ENCODE measurements around the gene RPL10. TPM values are rescaled to one million over a fixed set of nuclear protein-coding genes. Genes with fewer than 3 reads are reported as not detected.
A peak's percentile ranks its signal among the peaks of the same experiment; 100 is the strongest.

The RPL10 gene
- total RNA-seq, 1 experiment from 2014 or later, result 3,401 TPM

GRCh38 chrX:154426916-154427770, 29.0 kb downstream of the RPL10 start:
- Histone ChIP-seq H3K4me3 (ENCODE audit: low read length) (no peak overlapping the region), H4K20me1 (ENCODE audit: low read length) (no peaks in the 10 kb centered on the region), H3K79me2 (ENCODE audit: low read length) (peaks cover 27% of the 10 kb centered on the region), H3K9me2 (replicated peaks; ENCODE audit: low read length) (no peaks in the 10 kb centered on the region), H3K9ac (ENCODE audit: low read length) (no peak overlapping the region), H3F3A (ENCODE audit: low read length, unreplicated experiment) (no peaks in the 10 kb centered on the region), H2AFZ (ENCODE audit: low read length) (no peak overlapping the region), H3K9me3 (ENCODE audit: low read length) (no peaks in the 10 kb centered on the region), H3K4me2 (ENCODE audit: low read length) (no peak overlapping the region), H3K4me1 (ENCODE audit: insufficient read depth, low read length) (peaks cover 23% of the 10 kb centered on the region), H3K27ac (ENCODE audit: low read length) (no peak overlapping the region), H3K27me3 (ENCODE audit: low read length) (no peaks in the 10 kb centered on the region), H3K36me3 (ENCODE audit: low read depth, low read length) (no peaks in the 10 kb centered on the region)
- intact Hi-C loops (cut with micrococcal nuclease), result no loop called here
- DNase-seq (no peak), ATAC-seq (no peak)
- no peak for TF ChIP-seq EZH2 (IDR thresholded peaks at IDR 0.05; ENCODE audit: low read length, unreplicated experiment)
- no peak for TF ChIP-seq EZH2phosphoT487 (IDR thresholded peaks at IDR 0.05; ENCODE audit: borderline replicate concordance, low read length)
- TF ChIP-seq, protein P1, sequence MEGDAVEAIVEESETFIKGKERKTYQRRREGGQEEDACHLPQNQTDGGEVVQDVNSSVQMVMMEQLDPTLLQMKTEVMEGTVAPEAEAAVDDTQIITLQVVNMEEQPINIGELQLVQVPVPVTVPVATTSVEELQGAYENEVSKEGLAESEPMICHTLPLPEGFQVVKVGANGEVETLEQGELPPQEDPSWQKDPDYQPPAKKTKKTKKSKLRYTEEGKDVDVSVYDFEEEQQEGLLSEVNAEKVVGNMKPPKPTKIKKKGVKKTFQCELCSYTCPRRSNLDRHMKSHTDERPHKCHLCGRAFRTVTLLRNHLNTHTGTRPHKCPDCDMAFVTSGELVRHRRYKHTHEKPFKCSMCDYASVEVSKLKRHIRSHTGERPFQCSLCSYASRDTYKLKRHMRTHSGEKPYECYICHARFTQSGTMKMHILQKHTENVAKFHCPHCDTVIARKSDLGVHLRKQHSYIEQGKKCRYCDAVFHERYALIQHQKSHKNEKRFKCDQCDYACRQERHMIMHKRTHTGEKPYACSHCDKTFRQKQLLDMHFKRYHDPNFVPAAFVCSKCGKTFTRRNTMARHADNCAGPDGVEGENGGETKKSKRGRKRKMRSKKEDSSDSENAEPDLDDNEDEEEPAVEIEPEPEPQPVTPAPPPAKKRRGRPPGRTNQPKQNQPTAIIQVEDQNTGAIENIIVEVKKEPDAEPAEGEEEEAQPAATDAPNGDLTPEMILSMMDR (conservative IDR thresholded peaks at IDR 0.05; ENCODE audit: low read depth, low read length), result no peak
- no TSS peak for BruUV-seq (replicated peaks)
- ChIA-PET POLR2A (ENCODE audit: unreplicated experiment) (no interaction called here), CTCF (no interaction called here)

GRCh38 chrX:154428176-154429171, 30.3 kb downstream of the RPL10 start, which contains the start of gene ATP6AP1:
Gene ATP6AP1 (plus strand): TSS chrX:154428677. CDS start chrX:154428693, 16 bp downstream.
- Histone ChIP-seq H3K9ac (ENCODE audit: low read length) (peak within 1 kb of the TSS; percentile 82), H3K4me3 (ENCODE audit: low read length) (peak within 1 kb of the TSS; percentile 93), H3K79me2 (ENCODE audit: low read length) (peaks cover 27% of the 10 kb centered on the region), H3F3A (ENCODE audit: low read length, unreplicated experiment) (no peaks in the 10 kb centered on the region), H3K27ac (ENCODE audit: low read length) (no peak within 1 kb of the TSS), H3K4me2 (ENCODE audit: low read length) (peak within 1 kb of the TSS; percentile 99), H3K27me3 (ENCODE audit: low read length) (no peaks in the 10 kb centered on the region), H3K9me2 (replicated peaks; ENCODE audit: low read length) (no peaks in the 10 kb centered on the region), H3K36me3 (ENCODE audit: low read depth, low read length) (no peaks in the 10 kb centered on the region; the same call in 1 of the 2 replicates), H2AFZ (ENCODE audit: low read length) (peak within 1 kb of the TSS; percentile 86), H3K9me3 (ENCODE audit: low read length) (no peaks in the 10 kb centered on the region), H4K20me1 (ENCODE audit: low read length) (no peaks in the 10 kb centered on the region), H3K4me1 (ENCODE audit: insufficient read depth, low read length) (peaks cover 23% of the 10 kb centered on the region)
- CTCF ChIA-PET, result interaction anchor here (0.6 kb wide), 1 partner anchor 99 kb away, joined by 5 read pairs; no protein-coding TSS in a partner anchor
- TF ChIP-seq EZH2 (IDR thresholded peaks at IDR 0.05; ENCODE audit: low read length, unreplicated experiment) (no peak), EZH2phosphoT487 (IDR thresholded peaks at IDR 0.05; ENCODE audit: borderline replicate concordance, low read length) (no peak)
- TF ChIP-seq, protein P1 (conservative IDR thresholded peaks at IDR 0.05; ENCODE audit: low read depth, low read length), result no peak
- intact Hi-C loops (cut with micrococcal nuclease), result no loop called here
- ATAC-seq (peak; percentile 98), DNase-seq (peak; percentile 94)
- POLR2A ChIA-PET (ENCODE audit: unreplicated experiment), result interaction anchor here (0.7 kb wide), 1 partner anchor 29 kb away, joined by 4 read pairs; the partner anchor contains the start of gene PLXNA3
- BruUV-seq (replicated peaks), result no TSS peak

All from PC-3 (cell line).